Sigmoid colon (tissue), 4 donors: ENCODE results near the gene PRKCZ.

Source experiments
- CTCF ChIP-seq, 4 experiments: fragments of 450-650 bp in 3 of 4; fragments of 200-600 bp in 1 of 4; IDR thresholded peaks; one replicate each; pipeline ENCODE4 v1.5.1; 2016 to 2019; ENCODE audit warnings: antibody characterized with exemption in 4 of 4, mild to moderate bottlenecking in 3 of 4, moderate library complexity in 2 of 4
- EP300 ChIP-seq, 4 donors: sonication (generic); formaldehyde crosslinking; IDR thresholded peaks; one replicate each; pipeline ENCODE4 v1.6.1; 2017; ENCODE audit warnings: antibody characterized with exemption in 4 of 4
- POLR2A ChIP-seq, 2 donors: fragments of 450-650 bp; IDR thresholded peaks; one replicate each; pipeline ENCODE4 v1.6.1; 2016; ENCODE audit warnings: antibody characterized with exemption in 2 of 2, mild to moderate bottlenecking in 2 of 2, moderate library complexity in 2 of 2
- POLR2AphosphoS5 ChIP-seq, 4 donors: sonication (generic); formaldehyde crosslinking; IDR thresholded peaks; one replicate each; pipeline ENCODE4 v1.6.1; 2017; ENCODE audit warnings: antibody characterized with exemption in 4 of 4

GRCh38 chr1:2028870-2029560 is 21.2 kb upstream of the PRKCZ start:
- no peak for TF ChIP-seq CTCF (IDR thresholded peaks at IDR 0.05)
- no peak for TF ChIP-seq POLR2A (IDR thresholded peaks at IDR 0.05)
- no peak for TF ChIP-seq EP300 (IDR thresholded peaks at IDR 0.05)
- no peak for TF ChIP-seq POLR2AphosphoS5 (IDR thresholded peaks at IDR 0.05)
